Keratinocyte (primary cell): ENCODE results near the gene NHLRC3.

ENCODE experiments used
- EZH2 ChIP-seq: IDR thresholded peaks from one replicate; pipeline ENCODE4 v1.6.1; 2012; ENCODE audit warnings: inconsistent platforms, mild to moderate bottlenecking, low read length, moderate library complexity
- TF ChIP-seq, protein P1 (sequence below), 3 experiments: IDR thresholded peaks in 1 of 3; conservative IDR thresholded peaks in 1 of 3; optimal IDR thresholded peaks in 1 of 3; 2 replicates in 2 of 3; 3 replicates in 1 of 3; pipeline versions ENCODE3 to v1.5.1; 2011; ENCODE audit warnings: low read length in 3 of 3, mild to moderate bottlenecking in 3 of 3, moderate library complexity in 2 of 3, control low read depth in 1 of 3, inconsistent platforms in 1 of 3; ENCODE audit not compliant: insufficient read depth in 2 of 3; ENCODE audit errors: extremely low read depth in 1 of 3

DNA sequence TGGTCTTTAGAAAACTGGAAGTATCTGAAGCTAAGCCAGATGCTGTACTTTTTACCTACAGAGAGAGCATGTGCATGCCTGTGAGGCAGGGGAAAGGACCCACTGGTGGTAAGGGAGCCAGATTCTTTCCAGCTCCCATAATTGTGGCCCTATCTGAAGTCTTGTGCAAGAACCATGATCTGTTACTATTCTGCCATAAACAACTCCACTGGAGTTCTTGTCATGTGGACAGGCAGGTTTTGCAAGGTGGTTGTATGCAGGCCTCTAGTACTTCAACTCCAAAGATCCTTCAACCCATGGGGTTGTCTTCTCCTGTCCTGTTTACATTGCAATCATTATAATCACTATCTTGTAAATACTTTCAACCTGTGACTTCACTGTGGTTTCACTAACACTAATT, 14.5 kb upstream of the NHLRC3 start:
- TF ChIP-seq, protein P1, sequence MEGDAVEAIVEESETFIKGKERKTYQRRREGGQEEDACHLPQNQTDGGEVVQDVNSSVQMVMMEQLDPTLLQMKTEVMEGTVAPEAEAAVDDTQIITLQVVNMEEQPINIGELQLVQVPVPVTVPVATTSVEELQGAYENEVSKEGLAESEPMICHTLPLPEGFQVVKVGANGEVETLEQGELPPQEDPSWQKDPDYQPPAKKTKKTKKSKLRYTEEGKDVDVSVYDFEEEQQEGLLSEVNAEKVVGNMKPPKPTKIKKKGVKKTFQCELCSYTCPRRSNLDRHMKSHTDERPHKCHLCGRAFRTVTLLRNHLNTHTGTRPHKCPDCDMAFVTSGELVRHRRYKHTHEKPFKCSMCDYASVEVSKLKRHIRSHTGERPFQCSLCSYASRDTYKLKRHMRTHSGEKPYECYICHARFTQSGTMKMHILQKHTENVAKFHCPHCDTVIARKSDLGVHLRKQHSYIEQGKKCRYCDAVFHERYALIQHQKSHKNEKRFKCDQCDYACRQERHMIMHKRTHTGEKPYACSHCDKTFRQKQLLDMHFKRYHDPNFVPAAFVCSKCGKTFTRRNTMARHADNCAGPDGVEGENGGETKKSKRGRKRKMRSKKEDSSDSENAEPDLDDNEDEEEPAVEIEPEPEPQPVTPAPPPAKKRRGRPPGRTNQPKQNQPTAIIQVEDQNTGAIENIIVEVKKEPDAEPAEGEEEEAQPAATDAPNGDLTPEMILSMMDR (optimal IDR thresholded peaks at IDR 0.05 in 1 of 3, IDR thresholded peaks at IDR 0.05 in 1 of 3, conservative IDR thresholded peaks at IDR 0.05 in 1 of 3; ENCODE audit: extremely low read depth in 1 of 3, insufficient read depth in 2 of 3, low read length in 3 of 3), result no peak
- TF ChIP-seq EZH2, result no peak
